Fibroblast of skin of left quadriceps (primary cell): ENCODE results near the gene CPSF6.

Experiments used
- DNase-seq, 2 experiments: peaks; one replicate each; pipeline ENCODE4 v3.0.0-alpha.2; 2013; ENCODE audit warnings: low read depth in 2 of 2

Gene CPSF6

DNA sequence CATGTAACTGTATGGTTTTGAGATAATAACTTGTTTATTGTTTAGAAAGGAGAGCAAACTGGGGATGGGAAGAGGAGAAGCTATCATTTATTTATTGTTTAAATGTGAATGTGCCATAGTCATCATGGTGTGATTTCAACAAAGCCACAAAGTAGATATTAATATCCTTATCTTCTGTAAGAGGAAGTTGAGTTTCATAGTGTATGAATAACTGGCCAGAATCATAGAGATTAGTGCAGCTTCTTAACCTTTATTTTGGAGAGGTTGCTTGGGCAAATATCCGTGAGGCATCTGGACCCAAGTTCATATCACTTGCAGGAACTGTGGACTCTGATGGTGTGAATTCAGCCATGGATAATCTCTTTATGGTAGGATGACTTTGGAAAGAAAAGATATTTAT lies 82.0 kb downstream of the CPSF6 start:
- no peak for DNase-seq
